HepG2 (cell line): ENCODE data around the gene CSNK2B. TPM values are rescaled to one million over a fixed set of nuclear protein-coding genes. Genes with fewer than 3 reads are reported as not detected.
A peak's percentile ranks its signal among the peaks of the same experiment; 100 is the strongest.

Experiments
- CBX1 ChIP-seq: IDR thresholded peaks from one replicate; pipeline ENCODE4 v1.6.1; 2016; ENCODE audit warnings: antibody characterized with exemption, low read depth
- CC2D1A ChIP-seq: sonication (generic); formaldehyde crosslinking; IDR thresholded peaks from 2 replicates; pipeline ENCODE4 v1.8.1; 2023; ENCODE audit warnings: mild to moderate bottlenecking, missing genetic modification reagents
- ELF4 ChIP-seq: sonication (generic); formaldehyde crosslinking; IDR thresholded peaks from 2 replicates; pipeline ENCODE4 v1.5.0; 2020; ENCODE audit warnings: missing genetic modification reagents, mild to moderate bottlenecking, moderate library complexity, borderline replicate concordance
- GMEB1 ChIP-seq: sonication (generic); formaldehyde crosslinking; IDR thresholded peaks from 2 replicates; pipeline ENCODE4 v1.5.1; 2020; ENCODE audit warnings: missing genetic modification reagents, mild to moderate bottlenecking, borderline replicate concordance
- HDAC6 ChIP-seq: fragments of 200-600 bp; sonication (generic); IDR thresholded peaks from 2 replicates; pipeline ENCODE4 v1.7.0; 2017; ENCODE audit warnings: mild to moderate bottlenecking, antibody characterized with exemption, low read length, low read depth
- KLF12 ChIP-seq: sonication (generic); formaldehyde crosslinking; IDR thresholded peaks from 2 replicates; pipeline ENCODE4 v1.4.0; 2020; ENCODE audit warnings: missing genetic modification reagents, borderline replicate concordance
- NFKB2 ChIP-seq: sonication (generic); formaldehyde crosslinking; IDR thresholded peaks from 2 replicates; pipeline ENCODE4 v1.4.0; 2020; ENCODE audit warnings: missing genetic modification reagents, borderline replicate concordance
- PHF5A ChIP-seq: IDR thresholded peaks from one replicate; pipeline ENCODE4 v1.6.1; 2018; ENCODE audit warnings: low read depth, missing genetic modification reagents; ENCODE audit not compliant: unreplicated experiment
- SRF ChIP-seq: IDR thresholded peaks from 2 replicates; pipeline ENCODE4 v1.6.1; 2011; ENCODE audit warnings: mild to moderate bottlenecking, low read depth, low read length, moderate library complexity
- ZBTB3 ChIP-seq: sonication (generic); formaldehyde crosslinking; IDR thresholded peaks from 2 replicates; pipeline ENCODE4 v1.4.0; 2020; ENCODE audit warnings: low read depth, mild to moderate bottlenecking, moderate library complexity, missing genetic modification reagents, borderline replicate concordance
- ZBTB7B ChIP-seq: sonication (generic); formaldehyde crosslinking; IDR thresholded peaks from 2 replicates; pipeline ENCODE4 v1.4.0; 2020; ENCODE audit warnings: missing genetic modification reagents
- ZNF414 ChIP-seq: sonication (generic); formaldehyde crosslinking; IDR thresholded peaks from 2 replicates; pipeline ENCODE4 v1.5.0; 2020; ENCODE audit warnings: missing genetic modification reagents
- ZNF432 ChIP-seq: sonication (generic); formaldehyde crosslinking; IDR thresholded peaks from 2 replicates; pipeline ENCODE4 v1.5.0; 2020; ENCODE audit warnings: missing genetic modification reagents, mild to moderate bottlenecking, borderline replicate concordance
- ZNF572 ChIP-seq: sonication (generic); formaldehyde crosslinking; IDR thresholded peaks from 2 replicates; pipeline ENCODE4 v1.5.1; 2020; ENCODE audit warnings: mild to moderate bottlenecking, missing genetic modification reagents
- ZNF605 ChIP-seq: sonication (generic); formaldehyde crosslinking; IDR thresholded peaks from 2 replicates; pipeline ENCODE4 v1.8.0; 2022; ENCODE audit warnings: mild to moderate bottlenecking, missing genetic modification reagents
- ZNF615 ChIP-seq: sonication (generic); formaldehyde crosslinking; IDR thresholded peaks from 2 replicates; pipeline ENCODE4 v1.5.0; 2020; ENCODE audit warnings: mild to moderate bottlenecking, missing genetic modification reagents, borderline replicate concordance
- ZNF710 ChIP-seq: sonication (generic); formaldehyde crosslinking; IDR thresholded peaks from 2 replicates; pipeline ENCODE4 v1.5.0; 2020; ENCODE audit warnings: mild to moderate bottlenecking, missing genetic modification reagents, borderline replicate concordance
- ZNF724P ChIP-seq: sonication (generic); formaldehyde crosslinking; IDR thresholded peaks from 2 replicates; pipeline ENCODE4 v1.8.0; 2022; ENCODE audit warnings: missing genetic modification reagents, borderline replicate concordance
- ZNF737 ChIP-seq: sonication (generic); formaldehyde crosslinking; IDR thresholded peaks from 2 replicates; pipeline ENCODE4 v1.5.0; 2020; ENCODE audit warnings: missing genetic modification reagents, mild to moderate bottlenecking, borderline replicate concordance
- polyA plus RNA-seq, 8 experiments: library from polyadenylated mRNA; depleted of rRNA in 3 of 8; stranded (reverse) in 7 of 8; unstranded in 1 of 8; fragments of >200 nt; fragmentation: Illumina TruSeq in 4 of 8; extraction: Trizol in 4 of 8; gene quantifications; 2 replicates each; pipeline versions ENCODE4 v1.2.1 to v1.2.3, GENCODE V29; 2011 to 2016; ENCODE audit warnings: low read depth in 4 of 8, missing spikeins in 1 of 8, mixed read lengths in 1 of 8; ENCODE audit not compliant: insufficient read depth in 1 of 8
- total RNA-seq, 5 experiments: library from RNA; depleted of rRNA; stranded (reverse); fragments of >200 nt; fragmentation: Illumina TruSeq; extraction: Trizol; gene quantifications; 2 replicates each; pipeline ENCODE4 v1.2.3, GENCODE V29; 2016; ENCODE audit warnings: low read depth in 1 of 5
- TF ChIP-seq, protein P1 (sequence below): sonication (generic); formaldehyde crosslinking; IDR thresholded peaks from 2 replicates; pipeline ENCODE4 v1.8.0; 2022; ENCODE audit warnings: mild to moderate bottlenecking, missing genetic modification reagents, moderate library complexity
- TF ChIP-seq, protein P2 (sequence below): sonication (generic); formaldehyde crosslinking; conservative IDR thresholded peaks from 2 replicates; pipeline ENCODE4 v1.8.0; 2022; ENCODE audit warnings: mild to moderate bottlenecking, moderate library complexity, missing genetic modification reagents

The CSNK2B gene
- total and polyA plus RNA-seq, 2 of the 13 experiments (the other 11 are each of a cell fraction or from before 2014, with no cell fraction given) = 111 to 296 TPM

DNA sequence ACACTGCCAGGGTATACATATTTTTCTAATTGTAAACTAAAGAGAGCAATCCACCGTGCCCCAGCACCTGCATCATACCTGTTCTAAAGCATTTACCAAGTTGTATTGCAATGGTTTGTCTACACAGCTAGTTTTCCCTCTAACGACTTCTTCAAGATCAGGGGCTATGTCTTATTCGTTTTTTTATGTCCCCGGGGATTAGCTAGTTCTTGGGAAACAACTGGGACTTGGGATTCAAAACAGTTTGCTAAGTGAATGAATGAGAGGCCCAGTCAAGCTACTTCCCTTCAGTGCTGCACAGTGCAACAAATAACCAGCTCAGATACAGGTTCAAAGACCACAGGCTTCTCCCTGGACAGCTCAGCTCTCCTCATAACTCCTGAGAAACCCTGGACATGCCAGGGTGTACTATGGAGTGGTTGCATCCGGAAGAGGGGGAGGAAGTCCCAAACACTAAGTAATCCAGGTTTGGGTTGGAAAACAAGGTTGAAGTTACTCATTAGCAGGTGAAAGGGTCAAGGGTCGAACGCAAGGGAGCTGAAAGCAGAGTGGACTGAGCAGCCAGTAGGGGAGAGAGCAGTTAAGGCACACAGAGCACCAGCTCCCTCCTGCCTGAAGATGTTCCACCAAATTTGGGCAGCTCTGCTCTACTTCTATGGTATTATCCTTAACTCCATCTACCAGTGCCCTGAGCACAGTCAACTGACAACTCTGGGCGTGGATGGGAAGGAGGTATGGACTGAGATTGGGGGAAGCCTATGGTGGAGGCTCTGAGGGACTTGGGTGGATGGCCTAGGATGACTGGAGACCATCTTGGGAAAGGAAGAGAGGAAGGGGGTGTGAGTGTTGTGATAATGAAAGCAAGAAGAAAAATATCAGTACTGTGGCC lies 10.3 kb upstream of the CSNK2B start, which contains the start of gene APOM (continued):
- peak; percentile 98 for TF ChIP-seq ZNF572 (CRISPR knock-in tag)
- TF ChIP-seq ZNF615 (CRISPR knock-in tag) = peak; percentile 71; the same call in 1 of the 2 replicates
- TF ChIP-seq PHF5A (CRISPR knock-in tag) = peak; percentile 100
- TF ChIP-seq CC2D1A (CRISPR knock-in tag) = no peak
- TF ChIP-seq ZNF737 (CRISPR knock-in tag) = no peak
- peak; percentile 76 for TF ChIP-seq CBX1
- peak; percentile 39; the same call in 1 of the 2 replicates for TF ChIP-seq NFKB2 (CRISPR knock-in tag)
- peak; percentile 78; the same call in 1 of the 2 replicates for TF ChIP-seq GMEB1 (CRISPR knock-in tag)
- peak; percentile 96 for TF ChIP-seq ZNF710
- peak; percentile 75; the same call in 1 of the 2 replicates for TF ChIP-seq ZNF414 (CRISPR knock-in tag)
- TF ChIP-seq ELF4 (CRISPR knock-in tag) = peak; percentile 94
- no peak for TF ChIP-seq ZNF432 (CRISPR knock-in tag)
- TF ChIP-seq HDAC6 = no peak
- peak; percentile 98 for TF ChIP-seq ZNF605
- TF ChIP-seq ZBTB3 (CRISPR knock-in tag) = peak; percentile 91
- TF ChIP-seq SRF = peak; percentile 51
- peak; percentile 96 for TF ChIP-seq KLF12 (CRISPR knock-in tag)
- peak; percentile 79 for TF ChIP-seq ZBTB7B (CRISPR knock-in tag)
- TF ChIP-seq, protein P1, sequence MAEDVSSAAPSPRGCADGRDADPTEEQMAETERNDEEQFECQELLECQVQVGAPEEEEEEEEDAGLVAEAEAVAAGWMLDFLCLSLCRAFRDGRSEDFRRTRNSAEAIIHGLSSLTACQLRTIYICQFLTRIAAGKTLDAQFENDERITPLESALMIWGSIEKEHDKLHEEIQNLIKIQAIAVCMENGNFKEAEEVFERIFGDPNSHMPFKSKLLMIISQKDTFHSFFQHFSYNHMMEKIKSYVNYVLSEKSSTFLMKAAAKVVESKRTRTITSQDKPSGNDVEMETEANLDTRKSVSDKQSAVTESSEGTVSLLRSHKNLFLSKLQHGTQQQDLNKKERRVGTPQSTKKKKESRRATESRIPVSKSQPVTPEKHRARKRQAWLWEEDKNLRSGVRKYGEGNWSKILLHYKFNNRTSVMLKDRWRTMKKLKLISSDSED (CRISPR knock-in tag) = no peak
- TF ChIP-seq, protein P2, sequence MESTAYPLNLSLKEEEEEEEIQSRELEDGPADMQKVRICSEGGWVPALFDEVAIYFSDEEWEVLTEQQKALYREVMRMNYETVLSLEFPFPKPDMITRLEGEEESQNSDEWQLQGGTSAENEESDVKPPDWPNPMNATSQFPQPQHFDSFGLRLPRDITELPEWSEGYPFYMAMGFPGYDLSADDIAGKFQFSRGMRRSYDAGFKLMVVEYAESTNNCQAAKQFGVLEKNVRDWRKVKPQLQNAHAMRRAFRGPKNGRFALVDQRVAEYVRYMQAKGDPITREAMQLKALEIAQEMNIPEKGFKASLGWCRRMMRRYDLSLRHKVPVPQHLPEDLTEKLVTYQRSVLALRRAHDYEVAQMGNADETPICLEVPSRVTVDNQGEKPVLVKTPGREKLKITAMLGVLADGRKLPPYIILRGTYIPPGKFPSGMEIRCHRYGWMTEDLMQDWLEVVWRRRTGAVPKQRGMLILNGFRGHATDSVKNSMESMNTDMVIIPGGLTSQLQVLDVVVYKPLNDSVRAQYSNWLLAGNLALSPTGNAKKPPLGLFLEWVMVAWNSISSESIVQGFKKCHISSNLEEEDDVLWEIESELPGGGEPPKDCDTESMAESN = no peak
- no peak for TF ChIP-seq ZNF724P (CRISPR knock-in tag)
